Esophagus squamous epithelium (tissue), 4 donors: ENCODE measurements around the gene TMEM145.

ENCODE experiments used
- POLR2A ChIP-seq, 4 donors: fragments of 450-650 bp; IDR thresholded peaks; one replicate each; pipeline ENCODE4 v1.6.1; 2017; ENCODE audit warnings: antibody characterized with exemption in 4 of 4, mild to moderate bottlenecking in 4 of 4, moderate library complexity in 3 of 4
- TF ChIP-seq, protein P1 (sequence below), 6 experiments: fragments of 450-650 bp in 4 of 6; fragments of 200-600 bp in 2 of 6; sonication (generic) in 2 of 6; IDR thresholded peaks; one replicate each; pipeline ENCODE4 v1.5.1; 2016 to 2019; ENCODE audit warnings: antibody characterized with exemption in 6 of 6, mild to moderate bottlenecking in 4 of 6, moderate library complexity in 4 of 6

GRCh38 chr19:42276284-42276683 lies 36.8 kb upstream of the TMEM145 start:
- TF ChIP-seq, protein P1, sequence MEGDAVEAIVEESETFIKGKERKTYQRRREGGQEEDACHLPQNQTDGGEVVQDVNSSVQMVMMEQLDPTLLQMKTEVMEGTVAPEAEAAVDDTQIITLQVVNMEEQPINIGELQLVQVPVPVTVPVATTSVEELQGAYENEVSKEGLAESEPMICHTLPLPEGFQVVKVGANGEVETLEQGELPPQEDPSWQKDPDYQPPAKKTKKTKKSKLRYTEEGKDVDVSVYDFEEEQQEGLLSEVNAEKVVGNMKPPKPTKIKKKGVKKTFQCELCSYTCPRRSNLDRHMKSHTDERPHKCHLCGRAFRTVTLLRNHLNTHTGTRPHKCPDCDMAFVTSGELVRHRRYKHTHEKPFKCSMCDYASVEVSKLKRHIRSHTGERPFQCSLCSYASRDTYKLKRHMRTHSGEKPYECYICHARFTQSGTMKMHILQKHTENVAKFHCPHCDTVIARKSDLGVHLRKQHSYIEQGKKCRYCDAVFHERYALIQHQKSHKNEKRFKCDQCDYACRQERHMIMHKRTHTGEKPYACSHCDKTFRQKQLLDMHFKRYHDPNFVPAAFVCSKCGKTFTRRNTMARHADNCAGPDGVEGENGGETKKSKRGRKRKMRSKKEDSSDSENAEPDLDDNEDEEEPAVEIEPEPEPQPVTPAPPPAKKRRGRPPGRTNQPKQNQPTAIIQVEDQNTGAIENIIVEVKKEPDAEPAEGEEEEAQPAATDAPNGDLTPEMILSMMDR (IDR thresholded peaks at IDR 0.05) = no peak
- TF ChIP-seq POLR2A (IDR thresholded peaks at IDR 0.05) = no peak
